Putamen (tissue), 1 donor: ENCODE results near the gene LIME1.

Experiments
- DNase-seq: peaks from one replicate; pipeline ENCODE4 v3.0.0-alpha.2; 2016; ENCODE audit warnings: low spot score

The LIME1 gene

DNA sequence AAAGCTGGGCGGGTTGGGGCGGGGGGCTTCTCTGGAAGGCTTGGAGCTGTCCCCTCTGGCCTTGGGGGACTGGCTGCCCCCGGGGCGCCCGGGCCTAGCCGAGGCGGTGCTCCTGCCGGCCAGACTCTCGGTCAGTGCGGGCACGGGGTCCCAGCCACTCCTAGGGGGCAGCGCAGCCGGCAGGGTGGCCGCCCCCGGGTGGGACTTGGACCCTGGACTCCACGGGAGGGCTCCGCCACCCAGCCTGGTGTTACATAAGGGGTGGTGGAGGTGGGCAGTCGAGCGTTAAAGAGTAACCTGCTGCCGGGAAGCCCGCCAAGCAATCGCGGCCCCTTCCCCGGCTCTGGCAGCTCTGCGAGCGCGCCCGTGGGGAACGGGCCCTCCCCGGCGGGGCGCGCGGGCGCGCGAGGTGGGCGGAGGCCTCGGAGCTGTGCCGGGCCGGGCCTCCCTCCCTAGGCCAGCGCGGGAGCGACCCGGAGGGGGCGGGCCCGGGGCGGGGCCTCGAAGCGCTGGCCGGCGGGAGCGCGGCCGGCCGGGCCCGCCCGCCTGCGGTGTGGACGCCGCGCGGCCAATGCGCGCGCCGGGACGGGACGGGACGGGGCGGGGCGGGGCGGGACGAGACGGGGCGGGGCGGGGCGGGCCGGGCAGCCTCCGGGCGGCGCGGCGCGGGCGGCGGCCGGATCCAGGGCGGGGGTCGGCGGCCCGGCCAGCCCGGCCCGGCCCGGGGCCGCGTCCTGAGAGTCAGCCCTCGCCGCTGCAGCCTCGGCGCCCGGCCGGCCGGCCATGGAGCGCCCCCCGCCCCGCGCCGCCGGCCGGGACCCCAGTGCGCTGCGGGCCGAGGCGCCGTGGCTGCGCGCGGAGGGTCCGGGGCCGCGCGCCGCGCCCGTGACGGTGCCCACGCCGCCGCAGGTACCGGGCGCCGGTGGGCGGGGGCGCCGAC lies 2.9 kb downstream of the LIME1 start, which contains the start of gene SLC2A4RG:
Gene SLC2A4RG, plus strand, starts transcription at position 647 of the 940 bp plus-strand sequence. Its CDS starts 137 bp downstream, at position 784.
- peak; percentile 86 for DNase-seq

GRCh38 chr20:63740070-63740626 lies 3.7 kb downstream of the LIME1 start:
- no peak for DNase-seq

DNA sequence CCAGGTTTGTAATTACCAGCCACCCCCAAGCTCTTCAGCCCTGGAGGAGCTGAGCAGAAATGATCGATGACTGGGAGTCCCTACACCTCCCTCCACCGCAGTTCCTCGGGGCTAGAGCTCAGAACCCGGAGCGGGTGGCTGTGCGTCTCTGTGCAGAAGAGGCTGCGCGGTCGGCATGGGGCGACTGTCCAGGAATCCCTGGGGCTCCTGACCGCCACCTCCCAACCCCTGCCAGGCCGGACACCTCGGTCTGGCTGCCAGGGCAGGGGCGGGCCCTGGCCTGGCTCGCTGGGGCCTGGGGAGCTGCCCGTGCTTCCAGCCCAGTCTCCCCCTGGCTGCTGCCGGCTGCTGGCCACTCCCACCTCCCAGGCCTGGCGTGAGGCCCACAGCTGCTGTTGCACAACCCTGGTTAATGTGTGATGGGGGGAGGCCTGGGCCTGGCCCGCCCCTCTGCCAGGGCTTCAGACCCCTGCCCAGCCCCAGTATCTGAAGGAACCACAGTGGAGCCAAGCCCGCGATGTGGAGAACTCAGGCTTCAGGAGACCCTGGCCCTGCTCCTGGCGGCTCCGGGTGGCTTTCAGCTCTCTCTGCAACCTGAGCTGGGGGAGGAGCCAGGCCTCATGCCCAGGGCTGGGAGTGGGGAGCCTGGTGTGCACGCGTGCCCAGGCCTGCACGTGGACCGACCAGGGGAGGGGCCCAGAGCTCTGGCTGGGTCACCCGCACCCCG lies 4.3 kb downstream of the LIME1 start:
- DNase-seq, result peak; percentile 67

DNA sequence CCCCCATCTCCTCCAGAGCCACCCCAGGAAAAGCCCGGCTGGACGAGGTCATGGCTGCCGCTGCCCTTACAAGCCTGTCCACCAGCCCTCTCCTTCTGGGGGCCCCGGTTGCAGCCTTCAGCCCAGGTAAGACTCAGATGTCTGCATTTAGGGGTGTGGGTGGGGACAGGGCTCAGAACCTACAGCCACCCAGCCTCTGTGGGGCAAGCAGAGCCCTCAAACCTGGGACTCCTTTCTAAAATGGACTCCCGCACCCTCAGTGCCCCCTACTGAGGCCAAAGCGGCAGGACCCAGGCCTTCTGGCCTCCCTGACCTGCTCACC lies 4.9 kb downstream of the LIME1 start:
- DNase-seq, result no peak

- no peak for DNase-seq
Observed at GRCh38 chr20:63741676-63742380, 5.4 kb downstream of the LIME1 start.

DNA sequence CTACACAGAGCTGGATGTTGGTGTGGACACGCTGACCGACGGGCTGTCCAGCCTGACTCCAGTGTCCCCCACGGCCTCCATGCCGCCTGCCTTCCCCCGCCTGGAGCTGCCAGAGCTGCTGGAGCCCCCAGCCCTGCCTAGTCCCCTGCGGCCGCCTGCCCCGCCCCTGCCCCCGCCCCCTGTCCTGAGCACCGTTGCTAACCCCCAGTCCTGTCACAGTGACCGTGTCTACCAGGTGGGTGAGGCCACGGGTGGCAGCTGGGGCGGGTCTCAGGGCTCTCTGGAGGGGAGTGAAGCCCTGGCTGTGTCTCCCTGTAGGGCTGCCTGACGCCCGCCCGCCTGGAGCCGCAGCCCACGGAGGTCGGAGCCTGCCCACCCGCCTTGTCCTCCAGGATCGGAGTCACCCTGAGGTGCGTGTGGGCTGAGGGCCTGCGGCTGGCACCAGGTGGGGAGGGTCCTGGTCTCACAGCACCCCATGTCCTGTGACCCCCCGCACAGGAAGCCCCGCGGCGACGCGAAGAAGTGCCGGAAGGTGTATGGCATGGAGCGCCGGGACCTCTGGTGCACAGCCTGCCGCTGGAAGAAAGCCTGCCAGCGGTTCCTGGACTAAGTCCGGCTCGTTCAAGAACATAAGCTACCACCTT lies 6.0 kb downstream of the LIME1 start:
- no peak for DNase-seq

- DNase-seq, result no peak
Observed at GRCh38 chr20:63743210-63743970, 6.9 kb downstream of the LIME1 start.

- DNase-seq, result no peak
Observed at GRCh38 chr20:63744158-63744557, 7.7 kb downstream of the LIME1 start.

DNA sequence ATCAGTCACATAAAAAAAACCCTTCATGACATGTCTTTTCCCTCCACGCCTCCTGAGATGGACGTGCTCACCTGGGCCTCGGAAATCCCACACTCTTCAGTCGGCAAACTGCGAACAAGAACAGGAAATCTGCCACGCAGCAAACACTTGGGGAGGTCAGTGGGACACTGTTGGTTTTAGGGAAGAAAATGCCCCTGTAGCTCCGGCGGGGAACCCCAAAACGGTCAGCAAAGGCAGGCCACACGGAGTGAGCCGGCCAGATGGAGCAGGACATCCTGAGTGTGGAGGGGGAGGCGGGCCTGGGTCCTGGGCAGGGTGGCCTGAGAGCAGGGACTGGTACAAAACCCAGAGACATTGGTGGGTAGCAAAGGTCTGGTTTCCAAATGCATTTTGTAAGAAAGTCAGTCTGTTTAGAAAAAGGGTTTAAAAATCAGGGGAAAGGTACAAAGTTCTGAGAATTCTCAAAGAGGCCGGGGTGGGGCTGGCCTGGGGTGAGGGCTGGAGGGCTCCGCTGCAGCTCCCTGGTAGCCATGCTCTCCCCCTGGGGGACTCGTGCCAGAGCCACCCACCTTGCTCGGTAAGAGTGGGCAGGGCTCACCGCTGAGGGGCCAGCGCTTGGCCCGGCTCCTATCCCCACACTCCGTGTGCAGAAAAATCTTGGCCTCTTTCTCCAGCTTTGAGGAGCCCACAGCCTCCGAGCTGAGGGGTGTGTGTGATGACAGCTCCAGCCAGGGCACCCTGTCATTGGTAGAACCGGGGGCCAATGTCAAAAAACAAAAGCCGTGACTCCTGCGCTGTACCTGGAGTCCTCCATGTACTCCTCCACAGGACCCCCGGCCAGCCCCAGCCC lies 8.3 kb downstream of the LIME1 start:
- DNase-seq, result no peak

GRCh38 chr20:63745424-63745805 lies 9.0 kb downstream of the LIME1 start:
- DNase-seq, result no peak

GRCh38 chr20:63745961-63746731 lies 9.7 kb downstream of the LIME1 start:
- no peak for DNase-seq

- no peak for DNase-seq
Observed at GRCh38 chr20:63746751-63747315, 10.4 kb downstream of the LIME1 start.

GRCh38 chr20:63747622-63748069 lies 11.2 kb downstream of the LIME1 start:
- no peak for DNase-seq

GRCh38 chr20:63748070-63748933 lies 11.8 kb downstream of the LIME1 start:
- no peak for DNase-seq

DNA sequence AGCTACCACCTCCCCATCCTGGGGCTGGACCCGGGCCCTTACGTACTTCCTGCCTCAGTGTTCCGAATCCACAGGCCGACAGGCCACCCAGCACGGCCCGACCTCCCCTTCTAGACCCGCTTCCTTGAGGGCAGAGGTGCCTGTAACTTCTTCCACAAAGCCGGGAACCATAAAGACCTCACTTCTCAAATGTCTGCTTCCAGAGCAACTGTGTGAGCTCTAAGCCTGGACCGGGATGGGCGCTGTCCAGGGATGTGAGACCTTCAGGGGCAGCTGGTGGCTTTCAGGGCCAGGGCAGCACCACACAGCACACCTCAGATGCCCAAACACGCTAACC lies 12.4 kb downstream of the LIME1 start:
- DNase-seq, result no peak

GRCh38 chr20:63749597-63750508 lies 13.4 kb downstream of the LIME1 start:
- DNase-seq, result no peak
